CD4-positive, alpha-beta T cell treated with Interleukin-10 for 1 hour (primary cell): ENCODE results near the gene THEM4.
A peak's percentile ranks its signal among the peaks of the same experiment; 100 is the strongest.
"Not testable (repeated sequence)": the region's sequence is repeated elsewhere in the genome, so short reads cannot be mapped to it uniquely, and the experiment has no call there.

ENCODE experiments used
- DNase-seq: peaks from one replicate; pipeline ENCODE4 v3.0.0-alpha.2; 2020

Gene THEM4

GRCh38 chr1:151858030-151858746, 51.1 kb downstream of the THEM4 start:
- DNase-seq, result no peak

GRCh38 chr1:151855933-151856332, 53.4 kb downstream of the THEM4 start:
- DNase-seq, result no peak

- not testable (repeated sequence) for DNase-seq
These were observed 53.8 kb downstream of the THEM4 start for GRCh38 chr1:151855516-151855915.

GRCh38 chr1:151854658-151855057, 54.7 kb downstream of the THEM4 start:
- DNase-seq, result no peak

- DNase-seq, result no peak
These were observed 55.8 kb downstream of the THEM4 start, which contains the start of gene THEM5 for GRCh38 chr1:151853411-151853943. TSS of gene THEM5 (minus strand) at chr1:151853712. CDS start at chr1:151853565, 147 bp downstream.

GRCh38 chr1:151852733-151853132, 56.6 kb downstream of the THEM4 start:
- DNase-seq, result no peak

- DNase-seq, result no peak
These were observed 57.4 kb downstream of the THEM4 start for GRCh38 chr1:151851886-151852285.

- no peak for DNase-seq
These were observed 59.4 kb downstream of the THEM4 start for GRCh38 chr1:151849871-151850270.

GRCh38 chr1:151849126-151849525, 60.2 kb downstream of the THEM4 start:
- no peak for DNase-seq

- no peak for DNase-seq
These were observed 61.3 kb downstream of the THEM4 start for GRCh38 chr1:151847867-151848596.

GRCh38 chr1:151846686-151847237, 62.5 kb downstream of the THEM4 start:
- DNase-seq, result no peak

- no peak for DNase-seq
These were observed 63.2 kb downstream of the THEM4 start for GRCh38 chr1:151846062-151846568.

- no peak for DNase-seq
These were observed 65.9 kb downstream of the THEM4 start for GRCh38 chr1:151843398-151843797.

- DNase-seq, result no peak
These were observed 68.2 kb downstream of the THEM4 start for GRCh38 chr1:151841141-151841540.

GRCh38 chr1:151840421-151840820, 68.9 kb downstream of the THEM4 start:
- no peak for DNase-seq

- DNase-seq, result peak; percentile 82
These were observed 69.6 kb downstream of the THEM4 start, which contains the start of gene C2CD4D for GRCh38 chr1:151839457-151840403. TSS of gene C2CD4D (minus strand) at chr1:151839820. CDS start at chr1:151838989, 831 bp downstream.

GRCh38 chr1:151839082-151839412, 70.3 kb downstream of the THEM4 start:
- DNase-seq, result no peak

GRCh38 chr1:151838222-151839081, 70.9 kb downstream of the THEM4 start:
- DNase-seq, result peak; percentile 48

GRCh38 chr1:151837884-151838221, 71.5 kb downstream of the THEM4 start:
- DNase-seq, result no peak

GRCh38 chr1:151837197-151837596, 72.1 kb downstream of the THEM4 start:
- peak; percentile 51 for DNase-seq

- DNase-seq, result no peak
These were observed 73.7 kb downstream of the THEM4 start for GRCh38 chr1:151835596-151835995.
